Adrenal gland (tissue), 12 donors: ENCODE results near the gene KIDINS220. TPM values are rescaled to one million over a fixed set of nuclear protein-coding genes. Genes with fewer than 3 reads are reported as not detected.

Experiments
- DNase-seq, 7 donors: peaks; one replicate each; pipeline ENCODE4 v3.0.0-alpha.2; 2019 to 2020
- H3K27ac ChIP-seq, 5 donors: fragments of 200-600 bp; sonication (generic) in 4 of 5; 1 replicate in 3 of 5; 2 replicates in 2 of 5; pipeline versions ENCODE4 v1.5.1 to v1.8.0; 2016 to 2020; ENCODE audit warnings: mild to moderate bottlenecking in 1 of 5
- H3K27me3 ChIP-seq: fragments of 200-600 bp; 2 replicates; pipeline ENCODE4 v1.8.0; 2021
- H3K36me3 ChIP-seq, 2 donors: fragments of 200-600 bp; replicated peaks in 1 of 2; 1 replicate in 1 of 2; 2 replicates in 1 of 2; pipeline versions ENCODE4 v1.5.1 to v1.8.0; 2018 to 2022
- H3K4me1 ChIP-seq, 2 donors: fragments of 200-600 bp; replicated peaks in 1 of 2; 1 replicate in 1 of 2; 2 replicates in 1 of 2; pipeline versions ENCODE4 v1.5.1 to v1.8.0; 2018 to 2021
- H3K4me3 ChIP-seq, 4 donors: fragments of 200-600 bp; sonication (generic) in 3 of 4; one replicate each; pipeline ENCODE4 v1.5.1; 2016 to 2018
- H3K9me3 ChIP-seq, 3 donors: fragments of 200-600 bp; sonication (generic) in 1 of 3; replicated peaks in 1 of 3; 1 replicate in 2 of 3; 2 replicates in 1 of 3; pipeline versions ENCODE4 v1.5.1 to v1.8.0; 2016 to 2021
- POLR2A ChIP-seq, 2 donors: fragments of 450-650 bp; IDR thresholded peaks; one replicate each; pipeline ENCODE4 v1.6.1; 2017; ENCODE audit warnings: antibody characterized with exemption in 2 of 2, mild to moderate bottlenecking in 2 of 2, moderate library complexity in 1 of 2
- WGBS, 4 donors: extraction: QIAGEN DNeasy Blood & Tissue Kit in 2 of 4; methylation state at CpG; one replicate each; pipeline versions ENCODE4 v1.1.5 to v1.1.7; 2013 to 2017; 5-methylcytosine and 5-hydroxymethylcytosine counted together
- intact Hi-C, 2 donors: fragments of 100-400 bp; cut with DNase I; formaldehyde crosslinking; loops; one replicate each; pipeline versions ENCODE4 v1.14.1 to v1.15.0; 2022 to 2023
- polyA plus RNA-seq, 3 donors: library from polyadenylated mRNA; stranded (reverse); fragments of 200-250 nt in 2 of 3; fragments of 350-450 nt in 1 of 3; fragmentation: Illumina TruSeq in 1 of 3; extraction: RNeasy Lipid Tissue Mini Kit (QIAGEN cat#74804) in 1 of 3; gene quantifications; one replicate each; pipeline ENCODE4 v1.2.3, GENCODE V29; 2013 to 2014
- total RNA-seq, 9 donors: library from RNA; depleted of rRNA in 4 of 9; stranded (reverse); fragments of >200 nt in 4 of 9; fragments of 120-200 nt in 1 of 9; fragmentation: NEBNext Ultra II Directional in 1 of 9; extraction: Animal tissue kit (Norgen Biotek cat#: 25700) in 1 of 9; gene quantifications; one replicate each; pipeline versions ENCODE4 v1.1.0 to v1.2.4, GENCODE V29; 2013 to 2023
- TF ChIP-seq, protein P1 (sequence below), 6 experiments: fragments of 450-650 bp in 4 of 6; fragments of 200-600 bp in 2 of 6; sonication (generic) in 1 of 6; IDR thresholded peaks; 1 replicate in 5 of 6; 2 replicates in 1 of 6; pipeline versions ENCODE4 v1.5.1 to v1.8.0; 2016 to 2021; ENCODE audit warnings: antibody characterized with exemption in 6 of 6, mild to moderate bottlenecking in 2 of 6, moderate library complexity in 1 of 6
- donor health status: healthy with polysubstance abuse.
- donor health status: Bipolar disorder and iron deficiency.
- donor health status: DM: yes; HTN: yes; CAD: no.
- donor health status: DM: no; HTN: no; CAD: no.
- donor health status: DM: no; HTN: no; CAD: no.
- donor health status: DM: yes; HTN: yes; CAD: no.

KIDINS220 gene
- total and polyA plus RNA-seq, 12 donors, result 17.1 to 162 (median 58.3) TPM

DNA sequence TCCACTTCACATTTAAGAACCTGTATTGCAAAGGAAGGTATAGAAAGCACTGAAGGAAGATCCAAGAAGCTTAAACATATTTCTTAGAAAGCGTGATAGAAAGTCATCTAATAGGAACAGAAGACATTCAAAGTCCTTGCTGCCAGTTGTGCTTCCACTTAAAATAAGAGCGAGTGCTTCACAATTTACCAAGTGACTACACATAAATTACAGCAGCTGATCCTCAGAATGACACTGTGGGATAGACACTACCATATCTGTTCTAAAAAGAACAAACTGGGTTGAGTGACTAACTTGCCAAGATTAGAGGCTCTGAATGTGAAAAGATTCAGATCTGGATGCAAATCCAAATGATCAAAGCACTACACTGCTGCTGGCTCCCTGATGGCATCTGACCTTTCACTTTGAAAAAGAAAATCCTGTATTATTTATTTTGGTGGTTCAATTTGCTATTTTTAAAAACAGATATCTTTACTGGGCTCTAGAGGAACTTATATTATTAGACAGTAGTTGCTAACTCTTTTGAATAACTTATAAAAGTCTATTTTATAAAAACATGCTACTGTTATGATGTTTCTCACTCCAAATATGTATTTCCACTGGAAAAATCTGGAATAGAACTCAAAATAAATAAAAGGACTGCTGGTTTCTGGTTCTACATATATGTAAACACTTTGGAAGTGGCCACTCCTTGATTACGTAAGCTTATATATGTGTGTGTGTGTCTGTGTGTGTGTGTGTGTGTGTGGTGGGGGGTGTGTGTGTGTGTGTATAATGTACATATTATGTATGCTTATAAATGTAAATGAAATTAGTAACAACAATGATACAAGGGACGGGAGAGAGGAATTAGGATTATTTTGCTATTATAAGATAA is 57.4 kb downstream of the KIDINS220 start:
- 94 to 95% (median 94%) methylated on average over 4 of the region's 4 CpGs for WGBS, 4 donors
- H3K36me3 ChIP-seq, result peaks cover 0 to 46% of the 10 kb centered on the region in 2 donors
- no peak overlapping the region for H3K4me3 ChIP-seq
- intact Hi-C loops, result no loop called here
- no peak for TF ChIP-seq POLR2A (IDR thresholded peaks at IDR 0.05)
- TF ChIP-seq, protein P1, sequence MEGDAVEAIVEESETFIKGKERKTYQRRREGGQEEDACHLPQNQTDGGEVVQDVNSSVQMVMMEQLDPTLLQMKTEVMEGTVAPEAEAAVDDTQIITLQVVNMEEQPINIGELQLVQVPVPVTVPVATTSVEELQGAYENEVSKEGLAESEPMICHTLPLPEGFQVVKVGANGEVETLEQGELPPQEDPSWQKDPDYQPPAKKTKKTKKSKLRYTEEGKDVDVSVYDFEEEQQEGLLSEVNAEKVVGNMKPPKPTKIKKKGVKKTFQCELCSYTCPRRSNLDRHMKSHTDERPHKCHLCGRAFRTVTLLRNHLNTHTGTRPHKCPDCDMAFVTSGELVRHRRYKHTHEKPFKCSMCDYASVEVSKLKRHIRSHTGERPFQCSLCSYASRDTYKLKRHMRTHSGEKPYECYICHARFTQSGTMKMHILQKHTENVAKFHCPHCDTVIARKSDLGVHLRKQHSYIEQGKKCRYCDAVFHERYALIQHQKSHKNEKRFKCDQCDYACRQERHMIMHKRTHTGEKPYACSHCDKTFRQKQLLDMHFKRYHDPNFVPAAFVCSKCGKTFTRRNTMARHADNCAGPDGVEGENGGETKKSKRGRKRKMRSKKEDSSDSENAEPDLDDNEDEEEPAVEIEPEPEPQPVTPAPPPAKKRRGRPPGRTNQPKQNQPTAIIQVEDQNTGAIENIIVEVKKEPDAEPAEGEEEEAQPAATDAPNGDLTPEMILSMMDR (IDR thresholded peaks at IDR 0.05), result no peak
- no peak for DNase-seq
- no peaks in the 10 kb centered on the region for H3K9me3 ChIP-seq
- H3K4me1 ChIP-seq, result no peaks in the 10 kb centered on the region
- no peak overlapping the region for H3K27ac ChIP-seq
- no peaks in the 10 kb centered on the region for H3K27me3 ChIP-seq

DNA sequence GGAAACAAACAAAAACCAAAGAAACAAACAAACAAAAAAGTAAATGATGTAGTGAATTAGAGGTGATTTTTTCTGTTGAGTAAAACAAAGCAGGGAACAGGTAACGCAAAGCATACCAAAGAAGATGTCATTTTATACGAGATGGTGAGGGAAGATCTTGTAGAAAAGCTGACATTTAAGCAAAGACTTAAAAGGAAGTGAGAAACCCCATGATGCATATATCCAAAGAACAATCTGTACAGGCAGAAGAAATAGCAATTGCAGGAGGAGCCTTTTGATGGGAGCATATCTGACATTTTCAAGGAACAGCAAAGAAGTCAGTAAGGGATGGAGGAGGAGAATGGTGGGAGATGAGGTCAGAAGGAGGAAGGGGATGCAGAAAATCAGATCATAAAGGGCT is 63.0 kb downstream of the KIDINS220 start:
- H3K27me3 ChIP-seq, result no peaks in the 10 kb centered on the region
- WGBS, 4 donors, result 90 to 97% (median 94%) methylated on average over 2 of the region's 2 CpGs
- intact Hi-C loops, result no loop called here
- H3K4me3 ChIP-seq, result no peak overlapping the region
- no peak for DNase-seq
- no peaks in the 10 kb centered on the region for H3K9me3 ChIP-seq
- H3K27ac ChIP-seq, result no peak overlapping the region
- no peak for TF ChIP-seq POLR2A (IDR thresholded peaks at IDR 0.05)
- TF ChIP-seq, protein P1 (IDR thresholded peaks at IDR 0.05), result no peak
- peaks cover 0 to 68% of the 10 kb centered on the region in 2 donors for H3K36me3 ChIP-seq
- H3K4me1 ChIP-seq, result no peaks in the 10 kb centered on the region

DNA sequence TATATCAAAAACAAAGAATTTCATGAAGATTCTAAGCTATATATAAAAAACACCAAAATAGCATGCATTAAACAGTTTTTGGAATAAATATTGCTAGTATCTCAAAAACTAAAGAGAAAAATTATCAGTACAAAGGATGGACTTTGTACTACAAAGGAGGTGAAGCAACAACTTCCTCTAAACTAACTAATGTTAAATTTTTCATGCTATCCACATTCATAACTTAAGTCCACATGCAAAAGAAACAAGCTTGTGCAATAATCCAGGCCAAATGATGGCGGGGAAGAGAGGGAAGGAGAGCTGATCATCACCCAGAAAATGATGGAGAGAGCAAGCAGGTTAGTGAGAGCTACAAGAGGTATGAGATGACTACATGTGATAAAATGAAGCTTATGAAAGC is 70.1 kb downstream of the KIDINS220 start:
- Histone ChIP-seq H3K4me3 (no peak overlapping the region), H3K4me1 (no peaks in the 10 kb centered on the region), H3K27ac (no peak overlapping the region), H3K9me3 (no peaks in the 10 kb centered on the region), H3K27me3 (no peaks in the 10 kb centered on the region), H3K36me3 (peaks cover 0 to 21% of the 10 kb centered on the region in 2 donors)
- DNase-seq, result no peak
- TF ChIP-seq POLR2A (IDR thresholded peaks at IDR 0.05), result no peak
- TF ChIP-seq, protein P1 (IDR thresholded peaks at IDR 0.05), result no peak
- 83 to 97% (median 90%) methylated on average over 1 of the region's 1 CpG for WGBS, 4 donors
- intact Hi-C loops, result no loop called here

DNA sequence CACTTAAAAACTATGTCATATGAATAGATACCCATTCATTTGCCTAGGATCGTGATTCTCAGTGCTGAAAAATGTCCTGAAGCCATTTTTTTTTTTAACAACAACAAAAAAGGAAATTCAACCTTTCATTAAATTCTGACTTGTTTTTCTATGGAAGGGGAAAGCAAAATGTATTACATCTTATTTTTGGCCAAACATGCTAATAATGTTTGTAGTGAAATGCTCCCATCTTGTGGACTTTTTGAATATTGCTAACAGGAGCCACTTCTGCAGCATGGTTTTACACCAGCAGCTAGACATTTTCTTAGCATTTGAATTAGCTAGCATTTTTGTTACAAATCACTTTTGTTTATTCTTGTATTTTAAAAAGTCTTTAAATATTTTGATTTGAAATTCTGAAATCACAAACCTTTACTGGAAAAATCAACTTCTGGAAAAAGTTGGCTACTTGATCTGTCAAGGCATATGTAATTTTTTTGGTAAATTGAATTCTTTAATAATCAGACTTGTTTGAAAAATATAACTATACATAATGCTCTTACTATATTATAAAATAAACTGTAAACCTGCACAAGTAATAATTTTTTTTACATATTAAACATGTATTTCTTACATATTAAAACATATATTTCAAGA is 75.8 kb downstream of the KIDINS220 start:
- H3K4me3 ChIP-seq, result no peak overlapping the region
- H3K9me3 ChIP-seq, result no peaks in the 10 kb centered on the region
- no peaks in the 10 kb centered on the region for H3K4me1 ChIP-seq
- no peaks in the 10 kb centered on the region for H3K36me3 ChIP-seq
- TF ChIP-seq, protein P1 (IDR thresholded peaks at IDR 0.05), result peak; percentile 47 to 65 (median 62)
- no peak for TF ChIP-seq POLR2A (IDR thresholded peaks at IDR 0.05)
- H3K27me3 ChIP-seq, result no peaks in the 10 kb centered on the region
- intact Hi-C loops, result no loop called here
- WGBS, 4 donors, result 55 to 73% (median 65%) methylated on average over 1 of the region's 1 CpG
- no peak overlapping the region for H3K27ac ChIP-seq
- no peak for DNase-seq
